Muscle of back (tissue), 11 donors: ENCODE measurements around the gene UBAC2. TPM values are rescaled to one million over a fixed set of nuclear protein-coding genes. Genes with fewer than 3 reads are reported as not detected.

Experiments
- DNase-seq, 3 donors: peaks; one replicate each; pipeline versions ENCODE4 v3.0.0 to v3.0.0-alpha.2; 2013
- polyA plus RNA-seq, 10 donors: library from polyadenylated mRNA; unstranded; fragments of 120-200 nt; gene quantifications; one replicate each; pipeline ENCODE4 v1.2.1, GENCODE V29; 2013; ENCODE audit not compliant: insufficient read length in 10 of 10

Gene UBAC2
- polyA plus RNA-seq, 10 donors: 70.5 to 93.7 (median 80.4) TPM

GRCh38 chr13:99433543-99434075, 233.0 kb downstream of the UBAC2 start:
- DNase-seq: no peak

- DNase-seq: no peak
Measured at GRCh38 chr13:99434258-99434788, 233.7 kb downstream of the UBAC2 start.

- no peak for DNase-seq
Measured at GRCh38 chr13:99435116-99435515, 234.5 kb downstream of the UBAC2 start.

- no peak for DNase-seq
Measured at GRCh38 chr13:99435998-99436397, 235.3 kb downstream of the UBAC2 start.

Other genes with a start within 250 kb of the UBAC2 start
- gene DOCK9, start 222.8 kb upstream of the UBAC2 start, polyA plus RNA-seq: 100 to 1,000 TPM in 6 of 10 donors, 10 to 100 TPM in 4; 71.2 to 160 (median 102) TPM
- gene GPR18, start 57.5 kb downstream of the UBAC2 start, polyA plus RNA-seq: under 1 TPM in 7 of 10 donors, not detected in 3; 0.08 to 0.79 (median 0.14) TPM
- 1 to 10 TPM; 1.3 to 6.7 (median 2.5) TPM for gene GPR183, start 106.5 kb downstream of the UBAC2 start, polyA plus RNA-seq